B cell (primary cell): Measurements from ENCODE around the gene RPL22. TPM values are rescaled to one million over a fixed set of nuclear protein-coding genes. Genes with fewer than 3 reads are reported as not detected.

Source experiments
- ATAC-seq: fragments of 200-7000 bp; cut with Tn5 transposase; one replicate; pipeline ENCODE4 v1.10.0; 2021; ENCODE audit warnings: low read depth, mild to moderate bottlenecking, moderate number of reproducible peaks, moderate library complexity
- CTCF ChIA-PET: fragments of 350-600 bp; sonication (Branson Sonifier 250); formaldehyde crosslinking; loops from one replicate; lab custom pipeline; 2021; ENCODE audit warnings: antibody characterized with exemption, inconsistent platforms; lab: Charles Lee
- POLR2A ChIA-PET: fragments of 350-600 bp; sonication (Branson Sonifier 250); formaldehyde crosslinking; loops from one replicate; lab custom pipeline; 2021; ENCODE audit warnings: antibody characterized with exemption; lab: Charles Lee
- DNase-seq: peaks from one replicate; pipeline ENCODE4 v3.0.0; 2013
- H2AFZ ChIP-seq: 2 replicates; pipeline ENCODE4 v1.6.1; 2012; ENCODE audit warnings: mild to moderate bottlenecking, low read depth, low read length; ENCODE audit not compliant: insufficient read depth, poor library complexity, severe bottlenecking
- H3K27ac ChIP-seq, 2 donors: 1 replicate in 1 of 2; 2 replicates in 1 of 2; pipeline ENCODE4 v1.5.1; 2012 to 2013; ENCODE audit warnings: low read length in 2 of 2, mild to moderate bottlenecking in 2 of 2, moderate library complexity in 1 of 2
- H3K27me3 ChIP-seq, 4 experiments: fragments of 200-600 bp in 1 of 4; sonication (generic) in 1 of 4; replicated peaks in 1 of 4; 1 replicate in 2 of 4; 2 replicates in 2 of 4; pipeline versions ENCODE4 v1.6.1 to v1.7.0; 2013 to 2016; ENCODE audit warnings: low read length in 3 of 4, mild to moderate bottlenecking in 2 of 4, mixed read lengths in 1 of 4, moderate library complexity in 1 of 4; ENCODE audit not compliant: insufficient read depth in 4 of 4, control insufficient read depth in 3 of 4; ENCODE audit errors: control extremely low read depth in 1 of 4
- H3K36me3 ChIP-seq, 2 experiments: replicated peaks in 1 of 2; 1 replicate in 1 of 2; 2 replicates in 1 of 2; pipeline versions ENCODE4 v1.6.1 to v1.7.1; 2013; ENCODE audit warnings: low read length in 1 of 2; ENCODE audit not compliant: insufficient read depth in 2 of 2, control insufficient read depth in 1 of 2; ENCODE audit errors: control extremely low read depth in 1 of 2, extremely low read depth in 1 of 2
- H3K4me1 ChIP-seq, 2 donors: fragments of 200-600 bp in 1 of 2; sonication (generic) in 1 of 2; 1 replicate in 1 of 2; 2 replicates in 1 of 2; pipeline versions ENCODE4 v1.5.1 to v1.6.1; 2013 to 2017; ENCODE audit warnings: low read length in 2 of 2; ENCODE audit not compliant: control insufficient read depth in 2 of 2, insufficient read depth in 2 of 2
- H3K4me2 ChIP-seq: replicated peaks from 2 replicates; pipeline ENCODE3; 2012; ENCODE audit warnings: mild to moderate bottlenecking, low read depth, low read length; ENCODE audit not compliant: poor library complexity, severe bottlenecking
- H3K4me3 ChIP-seq, 5 experiments: fragments of 200-600 bp in 1 of 5; sonication (generic) in 1 of 5; 1 replicate in 3 of 5; 2 replicates in 2 of 5; pipeline versions ENCODE4 v1.5.1 to v1.7.0; 2011 to 2016; ENCODE audit warnings: low read length in 4 of 5, mild to moderate bottlenecking in 4 of 5, low read depth in 2 of 5, control low read depth in 1 of 5, moderate library complexity in 1 of 5; ENCODE audit not compliant: insufficient read depth in 1 of 5; ENCODE audit errors: control extremely low read depth in 1 of 5, extremely low read depth in 1 of 5
- H3K79me2 ChIP-seq: fragments of 200-600 bp; sonication (generic); one replicate; pipeline ENCODE4 v1.6.0; 2016; ENCODE audit warnings: low read length; ENCODE audit not compliant: control insufficient read depth, insufficient read depth
- H3K9ac ChIP-seq: fragments of 200-600 bp; sonication (generic); 2 replicates; pipeline ENCODE4 v1.6.1; 2017; ENCODE audit warnings: mild to moderate bottlenecking, low read length, moderate library complexity
- H3K9me3 ChIP-seq, 3 donors: one replicate each; pipeline versions ENCODE4 v1.6.1 to v1.7.1; 2013; ENCODE audit warnings: low read length in 2 of 3; ENCODE audit not compliant: control insufficient read depth in 2 of 3, insufficient read depth in 1 of 3; ENCODE audit errors: control extremely low read depth in 1 of 3
- H4K20me1 ChIP-seq: 2 replicates; pipeline ENCODE4 v1.6.0; 2012; ENCODE audit warnings: mild to moderate bottlenecking, low read length; ENCODE audit not compliant: insufficient read depth, control insufficient read depth, poor library complexity, severe bottlenecking
- H3K27ac Mint-ChIP-seq: one replicate; pipeline ENCODE4 v1.8.0; 2021; ENCODE audit warnings: mixed read lengths
- H3K27me3 Mint-ChIP-seq: one replicate; pipeline ENCODE4 v1.8.0; 2021; ENCODE audit warnings: mixed read lengths
- H3K4me1 Mint-ChIP-seq: one replicate; pipeline ENCODE4 v1.8.0; 2021; ENCODE audit warnings: mixed read lengths
- H3K4me3 Mint-ChIP-seq: one replicate; pipeline ENCODE4 v1.8.0; 2021; ENCODE audit warnings: mixed read lengths
- H3K9me3 Mint-ChIP-seq: one replicate; pipeline ENCODE4 v1.8.0; 2022; ENCODE audit warnings: mixed read lengths; ENCODE audit not compliant: insufficient read depth
- CTCF ChIP-seq: fragments of 200-600 bp; IDR thresholded peaks from one replicate; pipeline ENCODE4 v1.8.0; 2022; ENCODE audit warnings: antibody characterized with exemption, mild to moderate bottlenecking
- EZH2 ChIP-seq: IDR thresholded peaks from 2 replicates; pipeline ENCODE4 v1.6.1; 2012; ENCODE audit warnings: borderline replicate concordance, low read depth, mild to moderate bottlenecking, moderate library complexity, low read length; ENCODE audit not compliant: insufficient read depth, poor library complexity, severe bottlenecking
- WGBS: methylation state at CpG from one replicate; pipeline ENCODE4 v1.1.5; 2013; ENCODE audit warnings: missing lambda C conversion rate; ENCODE audit not compliant: insufficient coverage; 5-methylcytosine and 5-hydroxymethylcytosine counted together
- intact Hi-C: fragments of 100-400 bp; cut with micrococcal nuclease; formaldehyde crosslinking; loops from one replicate; pipeline ENCODE4 v1.10.0; 2022
- polyA plus RNA-seq: library from polyadenylated mRNA; depleted of rRNA; stranded (reverse); fragments of >200 nt; gene quantifications from 2 replicates; pipeline ENCODE4 v1.2.3, GENCODE V29; 2012
- total RNA-seq, 2 donors: library from RNA; stranded (reverse); fragments of 120-200 nt in 1 of 2; gene quantifications; 1 replicate in 1 of 2; 2 replicates in 1 of 2; pipeline versions ENCODE4 v1.2.3 to v1.2.4, GENCODE V29; 2013 to 2022

RPL22 gene
- total and polyA plus RNA-seq, 2 donors (not counting 1 experiment from before 2014, with no cell fraction given): 70.9 to 471 TPM

GRCh38 chr1:6149597-6149996 is 49.8 kb downstream of the RPL22 start:
- Mint-ChIP-seq H3K4me1 (peaks cover 7% of the 10 kb centered on the region), H3K27me3 (peaks cover 20% of the 10 kb centered on the region), H3K9me3 (no peaks in the 10 kb centered on the region), H3K4me3 (no peak overlapping the region), H3K27ac (no peak overlapping the region)
- Histone ChIP-seq H3K4me3 (no peak overlapping the region), H4K20me1 (no peaks in the 10 kb centered on the region), H3K4me1 (peaks cover 11 to 12% of the 10 kb centered on the region in 2 donors), H3K9ac (no peak overlapping the region), H3K27ac (no peak overlapping the region), H3K4me2 (peak overlapping the region; percentile 59), H3K9me3 (peaks cover 0 to 4% (median 0%) of the 10 kb centered on the region in 3 donors), H3K79me2 (no peaks in the 10 kb centered on the region), H3K36me3 (no peaks in the 10 kb centered on the region), H2AFZ (no peak overlapping the region), H3K27me3 (peaks cover 0 to 24% (median 2%) of the 10 kb centered on the region in 4 experiments)
- intact Hi-C loops: no loop called here
- ChIA-PET CTCF (no interaction called here), POLR2A (no interaction called here)
- TF ChIP-seq CTCF (no peak), EZH2 (no peak)
- DNase-seq (no peak), ATAC-seq (no peak)
- WGBS: 100% methylated on average over 1 of the region's 1 CpG

GRCh38 chr1:6148497-6149241 is 50.7 kb downstream of the RPL22 start:
- DNase-seq (peak; percentile 54), ATAC-seq (peak; percentile 89)
- Histone ChIP-seq H3K36me3 (no peaks in the 10 kb centered on the region), H3K27me3 (peaks cover 0 to 24% (median 2%) of the 10 kb centered on the region in 4 experiments), H3K9ac (no peak overlapping the region), H3K9me3 (peaks cover 0 to 4% (median 0%) of the 10 kb centered on the region in 3 donors), H3K27ac (no peak overlapping the region), H4K20me1 (no peaks in the 10 kb centered on the region), H3K79me2 (no peaks in the 10 kb centered on the region), H3K4me3 (no peak overlapping the region), H3K4me2 (peak overlapping the region; percentile 59), H2AFZ (peak overlapping the region; percentile 22), H3K4me1 (peaks cover 11 to 12% of the 10 kb centered on the region in 2 donors)
- peaks cover 7% of the 10 kb centered on the region for H3K4me1 Mint-ChIP-seq
- intact Hi-C loops: no loop called here
- peak overlapping the region; percentile 73 for H3K4me3 Mint-ChIP-seq
- H3K9me3 Mint-ChIP-seq: no peaks in the 10 kb centered on the region
- CTCF ChIA-PET: no interaction called here
- 6% methylated on average over 49 of the region's 53 CpGs for WGBS
- no peak overlapping the region for H3K27ac Mint-ChIP-seq
- TF ChIP-seq EZH2 (no peak), CTCF (no peak)
- POLR2A ChIA-PET: no interaction called here
- peaks cover 20% of the 10 kb centered on the region for H3K27me3 Mint-ChIP-seq
